GM19238 (cell line): ENCODE data around the gene DHX38.

Source experiments
- DNase-seq: peaks from one replicate; pipeline ENCODE4 v3.0.0; 2011; ENCODE audit warnings: low spot score; ENCODE audit not compliant: insufficient read length

Gene DHX38

DNA sequence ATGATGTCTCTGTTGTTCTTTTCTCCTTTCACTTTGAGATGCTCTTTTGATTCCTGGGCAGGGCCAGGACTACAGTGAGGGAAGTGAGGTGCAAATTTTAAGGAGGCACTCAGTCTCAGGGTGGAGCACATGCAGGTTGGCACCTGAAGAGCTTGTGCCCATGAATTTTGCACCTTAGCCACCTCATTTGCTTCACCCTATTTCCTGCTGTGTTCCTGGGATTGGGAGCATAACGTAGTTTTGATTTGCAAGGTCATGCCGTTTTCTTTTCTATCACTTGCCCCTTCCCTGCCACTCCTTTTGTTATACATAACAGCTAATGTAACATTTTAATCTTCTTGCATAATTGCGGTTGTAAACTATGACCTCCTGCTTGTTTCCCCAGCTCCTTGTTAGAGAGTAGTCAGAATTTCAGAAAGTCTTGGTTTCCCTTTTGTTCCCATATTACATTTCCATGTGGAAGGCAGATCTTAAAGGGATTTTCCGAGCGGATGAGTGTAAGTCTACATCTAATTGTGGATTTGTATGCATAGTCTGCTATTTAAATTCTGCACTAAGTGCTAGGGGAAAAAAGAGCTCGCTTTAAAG lies 68.6 kb downstream of the DHX38 start:
- no peak for DNase-seq
